Measurements from ENCODE around the gene GPR142.

Gene GPR142

DNA sequence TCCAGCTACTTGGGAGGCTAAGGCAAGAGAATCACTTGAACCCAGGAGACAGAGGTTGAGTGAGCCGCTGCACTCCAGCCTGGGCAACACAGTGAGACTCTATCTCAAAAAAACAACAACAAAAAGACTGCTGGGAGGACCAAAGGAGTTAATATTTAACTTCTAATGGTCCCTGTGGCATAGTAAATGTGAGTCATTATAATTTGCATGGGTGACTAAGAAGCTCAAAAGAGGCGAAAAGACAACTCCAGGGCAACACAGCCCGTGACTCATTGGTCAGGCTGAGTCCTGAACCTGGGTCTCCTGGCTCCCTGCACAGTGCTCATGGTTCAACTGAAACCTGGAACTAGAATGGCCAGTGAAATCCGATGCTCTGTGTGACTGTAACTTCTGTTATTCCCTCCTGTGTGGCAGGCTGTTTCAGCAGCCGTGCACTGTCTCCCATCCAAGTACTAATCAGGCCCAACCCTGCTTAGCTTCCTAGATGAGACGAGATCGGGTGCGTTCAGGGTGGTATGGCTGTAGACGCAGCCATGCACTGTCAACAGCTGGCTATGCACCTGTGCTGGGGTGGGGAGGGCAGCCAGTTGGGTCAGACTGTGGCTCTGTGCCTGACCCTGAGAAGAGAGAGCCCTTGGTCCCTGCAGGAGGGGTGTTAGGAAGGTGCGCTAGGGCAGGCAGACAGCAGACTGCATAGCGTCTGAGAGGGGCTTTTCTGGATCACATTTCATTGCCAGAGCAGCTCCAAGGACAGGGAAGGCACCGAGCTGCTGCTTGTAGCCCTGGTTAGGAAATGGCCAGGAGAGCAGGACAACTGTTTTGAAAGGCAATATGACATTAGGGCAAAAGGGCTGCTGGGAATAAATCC, 50.1 kb downstream of the GPR142 start:
- Histone ChIP-seq H3K36me3 (no peaks in the 10 kb centered on the region), H3K27me3 (no peaks in the 10 kb centered on the region), H3K9me3 (no peaks in the 10 kb centered on the region), H3K4me3 (ENCODE audit: low read depth, low read length) (no peak overlapping the region), H3K4me1 (no peaks in the 10 kb centered on the region)
- no peak for DNase-seq
- TF ChIP-seq, protein P1, sequence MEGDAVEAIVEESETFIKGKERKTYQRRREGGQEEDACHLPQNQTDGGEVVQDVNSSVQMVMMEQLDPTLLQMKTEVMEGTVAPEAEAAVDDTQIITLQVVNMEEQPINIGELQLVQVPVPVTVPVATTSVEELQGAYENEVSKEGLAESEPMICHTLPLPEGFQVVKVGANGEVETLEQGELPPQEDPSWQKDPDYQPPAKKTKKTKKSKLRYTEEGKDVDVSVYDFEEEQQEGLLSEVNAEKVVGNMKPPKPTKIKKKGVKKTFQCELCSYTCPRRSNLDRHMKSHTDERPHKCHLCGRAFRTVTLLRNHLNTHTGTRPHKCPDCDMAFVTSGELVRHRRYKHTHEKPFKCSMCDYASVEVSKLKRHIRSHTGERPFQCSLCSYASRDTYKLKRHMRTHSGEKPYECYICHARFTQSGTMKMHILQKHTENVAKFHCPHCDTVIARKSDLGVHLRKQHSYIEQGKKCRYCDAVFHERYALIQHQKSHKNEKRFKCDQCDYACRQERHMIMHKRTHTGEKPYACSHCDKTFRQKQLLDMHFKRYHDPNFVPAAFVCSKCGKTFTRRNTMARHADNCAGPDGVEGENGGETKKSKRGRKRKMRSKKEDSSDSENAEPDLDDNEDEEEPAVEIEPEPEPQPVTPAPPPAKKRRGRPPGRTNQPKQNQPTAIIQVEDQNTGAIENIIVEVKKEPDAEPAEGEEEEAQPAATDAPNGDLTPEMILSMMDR (IDR thresholded peaks at IDR 0.05; ENCODE audit: low read depth, low read length): no peak

DNA sequence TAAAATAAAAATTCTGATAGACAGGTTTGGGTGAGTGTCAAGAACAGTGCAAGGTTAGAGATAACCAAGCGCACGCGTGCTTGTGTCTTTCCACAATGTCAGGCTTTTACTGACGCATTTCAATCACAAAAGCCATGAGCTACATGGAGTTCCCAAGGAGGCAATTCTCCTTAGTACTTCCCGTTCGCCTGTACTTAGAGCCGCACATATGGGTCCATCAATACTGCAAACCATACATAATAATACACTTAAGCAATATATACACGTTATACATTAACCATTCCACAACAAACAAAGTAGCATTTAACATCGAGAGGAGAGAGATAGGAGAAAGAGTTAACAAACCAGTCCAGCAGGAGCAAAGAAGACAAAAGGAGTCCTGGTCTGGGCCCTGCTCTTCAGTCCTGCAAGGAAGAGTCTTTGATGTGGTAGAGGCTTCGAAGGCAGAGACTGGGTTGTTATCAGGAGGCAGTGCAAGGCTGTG, 52.7 kb downstream of the GPR142 start:
- DNase-seq: no peak
- no peaks in the 10 kb centered on the region for H3K36me3 ChIP-seq

More for the DNA sequence above, 52.7 kb downstream of the GPR142 start:
- no peaks in the 10 kb centered on the region for H3K9me3 ChIP-seq
- H3K4me3 ChIP-seq (ENCODE audit: low read depth, low read length): no peak overlapping the region
- H3K4me1 ChIP-seq: no peaks in the 10 kb centered on the region
- TF ChIP-seq, protein P1 (IDR thresholded peaks at IDR 0.05; ENCODE audit: low read depth, low read length): no peak
- no peaks in the 10 kb centered on the region for H3K27me3 ChIP-seq
